Hepatocyte (in vitro differentiated cells): ENCODE results near the gene CIDEB. TPM values are rescaled to one million over a fixed set of nuclear protein-coding genes. Genes with fewer than 3 reads are reported as not detected.

Source experiments
- DNase-seq: peaks from one replicate; pipeline ENCODE4 v3.0.0-alpha.2; 2016; ENCODE audit warnings: low spot score
- H2AFZ ChIP-seq: fragments of 200-600 bp; sonication (generic); 2 replicates; pipeline ENCODE4 v1.6.0; 2016; ENCODE audit warnings: antibody characterized with exemption, mild to moderate bottlenecking
- H3K27ac ChIP-seq: fragments of 200-600 bp; sonication (generic); 2 replicates; pipeline ENCODE4 v1.5.1; 2016; ENCODE audit warnings: mild to moderate bottlenecking
- H3K27me3 ChIP-seq: fragments of 200-600 bp; sonication (generic); 2 replicates; pipeline ENCODE4 v1.6.1; 2016
- H3K36me3 ChIP-seq: fragments of 200-600 bp; sonication (generic); replicated peaks from 2 replicates; pipeline ENCODE4 v1.5.1; 2016; ENCODE audit warnings: low read depth; ENCODE audit not compliant: insufficient read depth
- H3K4me1 ChIP-seq: fragments of 200-600 bp; sonication (generic); 2 replicates; pipeline ENCODE4 v1.5.1; 2016; ENCODE audit warnings: mild to moderate bottlenecking, moderate library complexity; ENCODE audit not compliant: insufficient read depth
- H3K4me2 ChIP-seq: fragments of 200-600 bp; sonication (generic); 2 replicates; pipeline ENCODE4 v1.6.0; 2016
- H3K4me3 ChIP-seq: fragments of 200-600 bp; sonication (generic); 2 replicates; pipeline ENCODE4 v1.5.1; 2016; ENCODE audit warnings: mild to moderate bottlenecking
- H3K79me2 ChIP-seq: fragments of 200-600 bp; sonication (generic); 2 replicates; pipeline ENCODE4 v1.6.0; 2017; ENCODE audit warnings: mild to moderate bottlenecking
- H3K9me2 ChIP-seq: fragments of 200-600 bp; sonication (generic); replicated peaks from 2 replicates; pipeline ENCODE4 v1.6.0; 2017; ENCODE audit warnings: mild to moderate bottlenecking; ENCODE audit not compliant: insufficient read depth
- H3K9me3 ChIP-seq: fragments of 200-600 bp; sonication (generic); 2 replicates; pipeline ENCODE4 v1.5.1; 2016; ENCODE audit warnings: low read depth, mild to moderate bottlenecking
- H4K20me1 ChIP-seq: fragments of 200-600 bp; sonication (generic); 2 replicates; pipeline ENCODE4 v1.6.0; 2016; ENCODE audit warnings: mild to moderate bottlenecking; ENCODE audit not compliant: insufficient read depth, poor library complexity, severe bottlenecking
- CTCF ChIP-seq: fragments of 200-600 bp; sonication (generic); IDR thresholded peaks from 2 replicates; pipeline ENCODE4 v1.5.1; 2016; ENCODE audit warnings: antibody characterized with exemption, mild to moderate bottlenecking; ENCODE audit not compliant: poor library complexity
- EZH2 ChIP-seq: fragments of 200-600 bp; sonication (generic); IDR thresholded peaks from 2 replicates; pipeline ENCODE4 v1.6.1; 2016; ENCODE audit warnings: antibody characterized with exemption, mild to moderate bottlenecking, borderline replicate concordance
- EZH2phosphoT487 ChIP-seq: fragments of 200-600 bp; sonication (generic); IDR thresholded peaks from one replicate; pipeline ENCODE4 v1.6.1; 2018; ENCODE audit warnings: antibody characterized with exemption, mild to moderate bottlenecking, low read depth, moderate library complexity; ENCODE audit not compliant: unreplicated experiment, severe bottlenecking
- WGBS: methylation state at CpG from one replicate; pipeline ENCODE4 v1.1.6; 2016; ENCODE audit warnings: low lambda C conversion rate; ENCODE audit errors: missing lambda C conversion rate; 5-methylcytosine and 5-hydroxymethylcytosine counted together
- polyA plus RNA-seq: library from polyadenylated mRNA; unstranded; fragments of >200 nt; fragmentation: Nextera tagmentation; extraction: Ambion mirVana; gene quantifications from 2 replicates; pipeline ENCODE4 v1.2.1, GENCODE V29; 2016
- total RNA-seq: library from RNA; depleted of rRNA; stranded (reverse); fragments of >200 nt; gene quantifications from 2 replicates; pipeline ENCODE4 v1.2.3, GENCODE V29; 2014

Gene CIDEB
- total and polyA plus RNA-seq, 2 experiments from 2014 or later, result 43.0 to 59.9 TPM

DNA sequence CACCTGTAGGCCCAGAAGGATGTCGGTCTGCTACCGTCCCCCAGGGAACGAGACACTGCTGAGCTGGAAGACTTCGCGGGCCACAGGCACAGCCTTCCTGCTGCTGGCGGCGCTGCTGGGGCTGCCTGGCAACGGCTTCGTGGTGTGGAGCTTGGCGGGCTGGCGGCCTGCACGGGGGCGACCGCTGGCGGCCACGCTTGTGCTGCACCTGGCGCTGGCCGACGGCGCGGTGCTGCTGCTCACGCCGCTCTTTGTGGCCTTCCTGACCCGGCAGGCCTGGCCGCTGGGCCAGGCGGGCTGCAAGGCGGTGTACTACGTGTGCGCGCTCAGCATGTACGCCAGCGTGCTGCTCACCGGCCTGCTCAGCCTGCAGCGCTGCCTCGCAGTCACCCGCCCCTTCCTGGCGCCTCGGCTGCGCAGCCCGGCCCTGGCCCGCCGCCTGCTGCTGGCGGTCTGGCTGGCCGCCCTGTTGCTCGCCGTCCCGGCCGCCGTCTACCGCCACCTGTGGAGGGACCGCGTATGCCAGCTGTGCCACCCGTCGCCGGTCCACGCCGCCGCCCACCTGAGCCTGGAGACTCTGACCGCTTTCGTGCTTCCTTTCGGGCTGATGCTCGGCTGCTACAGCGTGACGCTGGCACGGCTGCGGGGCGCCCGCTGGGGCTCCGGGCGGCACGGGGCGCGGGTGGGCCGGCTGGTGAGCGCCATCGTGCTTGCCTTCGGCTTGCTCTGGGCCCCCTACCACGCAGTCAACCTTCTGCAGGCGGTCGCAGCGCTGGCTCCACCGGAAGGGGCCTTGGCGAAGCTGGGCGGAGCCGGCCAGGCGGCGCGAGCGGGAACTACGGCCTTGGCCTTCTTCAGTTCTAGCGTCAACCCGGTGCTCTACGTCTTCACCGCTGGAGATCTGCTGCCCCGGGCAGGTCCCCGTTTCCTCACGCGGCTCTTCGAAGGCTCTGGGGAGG is 3.1 kb upstream of the CIDEB start, which contains the start of gene LTB4R:
LTB4R (plus strand) TSS at position 857 of the 959 bp plus-strand sequence. CDS start 4,150 bp downstream, outside the sequence.
- 99% methylated on average over 81 of the region's 99 CpGs for WGBS
- Histone ChIP-seq H3K79me2 (peaks cover 2% of the 10 kb centered on the region), H3K4me2 (no peak within 1 kb of the TSS), H3K9me3 (no peaks in the 10 kb centered on the region), H3K27me3 (no peaks in the 10 kb centered on the region), H3K27ac (no peak within 1 kb of the TSS), H3K36me3 (no peaks in the 10 kb centered on the region), H3K4me3 (no peak within 1 kb of the TSS), H3K9me2 (no peaks in the 10 kb centered on the region), H4K20me1 (no peaks in the 10 kb centered on the region), H3K4me1 (peaks cover 5% of the 10 kb centered on the region), H2AFZ (no peak within 1 kb of the TSS)
- no peak for DNase-seq
- TF ChIP-seq EZH2 (no peak), EZH2phosphoT487 (no peak), CTCF (no peak)

DNA sequence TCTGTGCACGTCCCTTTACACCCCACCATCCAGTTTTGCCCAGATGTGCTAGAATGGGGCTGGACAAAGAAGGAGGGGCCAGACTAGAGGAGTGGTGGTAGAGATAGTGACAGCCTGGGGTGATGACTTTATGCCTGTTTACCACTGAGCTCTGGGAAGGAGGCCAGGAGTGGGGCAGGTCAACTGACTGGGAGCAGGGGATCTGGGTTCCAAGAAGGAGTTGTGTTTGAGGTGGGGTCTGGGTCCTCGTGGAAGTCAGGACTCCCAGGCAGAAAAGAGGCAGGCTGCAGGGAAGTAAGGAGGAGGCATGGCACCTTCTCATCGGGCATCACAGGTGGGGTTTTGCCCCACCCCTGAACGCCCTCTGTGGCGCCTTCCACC is 2.5 kb upstream of the CIDEB start:
- Histone ChIP-seq H3K27me3 (no peaks in the 10 kb centered on the region), H3K9me2 (no peaks in the 10 kb centered on the region), H3K4me3 (no peak overlapping the region), H3K27ac (no peak overlapping the region), H3K9me3 (no peaks in the 10 kb centered on the region), H4K20me1 (no peaks in the 10 kb centered on the region), H3K4me1 (peaks cover 5% of the 10 kb centered on the region), H3K36me3 (no peaks in the 10 kb centered on the region), H3K79me2 (peaks cover 2% of the 10 kb centered on the region), H2AFZ (no peak overlapping the region), H3K4me2 (no peak overlapping the region)
- no peak for TF ChIP-seq CTCF
- TF ChIP-seq EZH2phosphoT487, result no peak
- TF ChIP-seq EZH2, result no peak
- 94% methylated on average over 5 of the region's 5 CpGs for WGBS
- DNase-seq, result no peak

DNA sequence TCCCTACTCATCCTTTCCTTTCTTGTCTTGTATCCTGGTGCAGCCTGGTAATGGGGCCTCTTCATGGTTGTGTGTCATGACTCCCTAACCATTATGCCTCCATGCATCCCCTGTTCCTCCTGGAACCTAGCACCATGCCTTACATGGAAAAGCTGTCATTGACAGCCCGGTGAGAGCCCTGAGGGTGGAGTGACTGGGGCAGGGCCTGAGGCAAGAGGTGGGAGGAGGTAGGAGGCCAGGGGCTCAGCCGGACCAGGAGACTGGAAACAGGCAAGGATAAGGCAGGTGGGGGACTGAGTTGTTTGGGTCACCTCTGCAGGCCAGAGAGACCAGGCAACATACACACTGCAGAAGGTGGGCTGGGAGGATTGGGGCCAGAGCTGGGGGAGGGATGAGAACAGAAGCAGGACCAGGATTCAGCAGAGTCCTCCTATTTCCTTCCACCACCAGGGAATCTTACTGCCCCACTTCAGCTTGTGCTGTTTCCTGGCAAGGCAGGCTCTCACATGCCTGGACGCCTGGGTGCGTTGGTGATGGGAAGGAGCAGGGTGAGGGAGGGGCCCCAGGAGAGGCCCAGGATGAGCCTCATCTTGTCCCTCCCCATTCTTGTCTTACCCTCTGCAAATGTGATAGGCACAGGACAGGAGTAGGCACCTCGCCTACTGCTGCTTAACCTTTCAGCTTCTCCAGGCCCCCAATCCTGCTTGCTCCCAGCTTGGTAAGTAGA is 1.9 kb upstream of the CIDEB start, which contains the start of gene LTB4R2:
LTB4R2 (plus strand) TSS at position 603 of the 727 bp plus-strand sequence. CDS start 525 bp downstream, outside the sequence.
- WGBS, result 94% methylated on average over 5 of the region's 5 CpGs
- peaks cover 5% of the 10 kb centered on the region for H3K4me1 ChIP-seq

More for the DNA sequence above, 1.9 kb upstream of the CIDEB start, which contains the start of gene LTB4R2:
- Histone ChIP-seq H2AFZ (no peak within 1 kb of the TSS), H3K27me3 (no peaks in the 10 kb centered on the region), H3K36me3 (no peaks in the 10 kb centered on the region), H4K20me1 (no peaks in the 10 kb centered on the region), H3K27ac (peak within 1 kb of the TSS; percentile 98), H3K4me3 (no peak within 1 kb of the TSS), H3K9me2 (no peaks in the 10 kb centered on the region), H3K9me3 (no peaks in the 10 kb centered on the region), H3K4me2 (no peak within 1 kb of the TSS), H3K79me2 (peaks cover 2% of the 10 kb centered on the region)
- TF ChIP-seq EZH2phosphoT487, result no peak
- no peak for TF ChIP-seq EZH2
- no peak for TF ChIP-seq CTCF
- DNase-seq, result no peak
